ENCODE data around the gene EFCAB8. TPM values are rescaled to one million over a fixed set of nuclear protein-coding genes. Genes with fewer than 3 reads are reported as not detected.
A peak's percentile ranks its signal among the peaks of the same experiment; 100 is the strongest.
"Not testable (repeated sequence)": the region's sequence is repeated elsewhere in the genome, so short reads cannot be mapped to it uniquely, and the experiment has no call there.

Gene EFCAB8
- total RNA-seq, 1 donor from 2014 or later = 0.32 TPM

DNA sequence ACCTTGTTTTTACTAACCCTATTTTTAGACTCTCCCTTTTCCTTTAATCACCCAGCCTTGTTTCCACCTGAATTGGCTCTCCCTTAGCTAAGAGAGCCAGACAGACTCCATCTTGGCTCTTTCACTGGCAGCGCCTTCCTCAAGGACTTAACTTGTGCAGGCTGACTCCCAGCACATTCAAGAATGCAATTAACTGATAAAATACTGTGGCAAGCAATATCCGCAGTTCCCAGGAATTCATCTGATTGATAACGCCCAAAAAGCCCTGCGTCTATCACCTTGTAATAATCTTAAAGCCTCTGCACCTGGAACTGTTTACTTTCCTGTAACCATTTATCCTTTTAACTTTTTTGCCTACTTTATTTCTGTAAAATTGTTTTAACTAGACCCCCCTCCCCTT lies 116.4 kb downstream of the EFCAB8 start:
- H3K36me3 Mint-ChIP-seq (ENCODE audit: low read depth); H3K4me1 Mint-ChIP-seq (ENCODE audit: low read depth); H3K27ac Mint-ChIP-seq (ENCODE audit: unreplicated experiment); H3K4me3 Mint-ChIP-seq (ENCODE audit: unreplicated experiment); H3K27me3 Mint-ChIP-seq (ENCODE audit: low read depth); DNase-seq (ENCODE audit: low spot score); H3K9me3 Mint-ChIP-seq (ENCODE audit: low read depth): not testable (repeated sequence)

DNA sequence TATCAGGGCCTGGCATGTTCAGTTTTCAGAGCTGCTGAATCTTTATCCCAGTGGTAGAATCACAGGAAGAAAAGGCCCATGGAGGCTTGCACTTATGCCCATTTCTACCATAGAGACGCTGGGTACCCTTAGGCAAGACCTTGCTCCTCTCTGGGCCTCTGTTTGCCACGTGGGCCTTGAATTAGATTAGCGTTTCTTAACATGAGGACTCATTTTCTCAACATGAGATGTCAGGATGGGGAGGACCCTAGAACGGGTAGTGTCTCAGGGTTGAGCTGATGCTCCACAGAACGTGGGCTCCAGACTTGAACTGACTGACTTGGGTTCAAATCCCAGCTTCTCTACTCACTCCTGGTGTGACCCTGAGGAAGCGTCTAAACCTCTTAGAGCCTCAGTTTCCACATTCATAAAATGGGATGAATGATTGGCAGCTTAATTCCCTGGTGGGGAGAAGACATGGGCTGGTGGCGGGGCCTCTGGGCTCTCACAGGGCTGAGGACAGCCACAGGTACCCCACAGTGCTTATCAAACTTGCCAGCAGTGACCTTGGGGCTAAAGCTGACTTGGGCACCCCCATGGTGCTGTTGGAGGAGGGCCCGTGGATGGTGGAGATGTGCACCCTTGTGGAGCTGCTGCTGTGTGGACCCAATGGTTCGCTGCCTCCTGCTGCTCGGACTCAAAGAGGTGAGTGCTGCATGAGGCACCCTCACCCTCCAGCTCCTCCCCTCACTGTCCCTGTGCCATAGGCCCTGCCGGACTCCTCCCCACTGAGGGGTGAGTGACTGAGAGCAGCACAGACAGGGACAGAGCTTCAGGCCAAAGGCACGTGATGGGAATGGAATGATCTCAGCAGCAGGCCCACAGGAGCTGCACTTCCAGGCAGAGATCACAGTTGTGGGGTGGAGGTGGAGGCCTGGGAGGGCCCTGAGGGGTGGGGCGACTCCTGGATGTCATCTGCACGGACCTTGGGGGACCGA lies 117.3 kb downstream of the EFCAB8 start:
- TF ChIP-seq, protein P1, sequence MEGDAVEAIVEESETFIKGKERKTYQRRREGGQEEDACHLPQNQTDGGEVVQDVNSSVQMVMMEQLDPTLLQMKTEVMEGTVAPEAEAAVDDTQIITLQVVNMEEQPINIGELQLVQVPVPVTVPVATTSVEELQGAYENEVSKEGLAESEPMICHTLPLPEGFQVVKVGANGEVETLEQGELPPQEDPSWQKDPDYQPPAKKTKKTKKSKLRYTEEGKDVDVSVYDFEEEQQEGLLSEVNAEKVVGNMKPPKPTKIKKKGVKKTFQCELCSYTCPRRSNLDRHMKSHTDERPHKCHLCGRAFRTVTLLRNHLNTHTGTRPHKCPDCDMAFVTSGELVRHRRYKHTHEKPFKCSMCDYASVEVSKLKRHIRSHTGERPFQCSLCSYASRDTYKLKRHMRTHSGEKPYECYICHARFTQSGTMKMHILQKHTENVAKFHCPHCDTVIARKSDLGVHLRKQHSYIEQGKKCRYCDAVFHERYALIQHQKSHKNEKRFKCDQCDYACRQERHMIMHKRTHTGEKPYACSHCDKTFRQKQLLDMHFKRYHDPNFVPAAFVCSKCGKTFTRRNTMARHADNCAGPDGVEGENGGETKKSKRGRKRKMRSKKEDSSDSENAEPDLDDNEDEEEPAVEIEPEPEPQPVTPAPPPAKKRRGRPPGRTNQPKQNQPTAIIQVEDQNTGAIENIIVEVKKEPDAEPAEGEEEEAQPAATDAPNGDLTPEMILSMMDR (IDR thresholded peaks at IDR 0.05) = no peak
- H3K27ac Mint-ChIP-seq (ENCODE audit: unreplicated experiment) = no peak overlapping the region
- peaks cover 6% of the 10 kb centered on the region for H3K9me3 Mint-ChIP-seq (ENCODE audit: low read depth)
- peaks cover 12% of the 10 kb centered on the region for H3K27me3 Mint-ChIP-seq (ENCODE audit: low read depth)
- no peaks in the 10 kb centered on the region for H3K4me1 Mint-ChIP-seq (ENCODE audit: low read depth)
- peak; percentile 65 for DNase-seq (ENCODE audit: low spot score)
- H3K36me3 Mint-ChIP-seq (ENCODE audit: low read depth) = no peaks in the 10 kb centered on the region
- no peak overlapping the region for H3K4me3 Mint-ChIP-seq (ENCODE audit: unreplicated experiment)

DNA sequence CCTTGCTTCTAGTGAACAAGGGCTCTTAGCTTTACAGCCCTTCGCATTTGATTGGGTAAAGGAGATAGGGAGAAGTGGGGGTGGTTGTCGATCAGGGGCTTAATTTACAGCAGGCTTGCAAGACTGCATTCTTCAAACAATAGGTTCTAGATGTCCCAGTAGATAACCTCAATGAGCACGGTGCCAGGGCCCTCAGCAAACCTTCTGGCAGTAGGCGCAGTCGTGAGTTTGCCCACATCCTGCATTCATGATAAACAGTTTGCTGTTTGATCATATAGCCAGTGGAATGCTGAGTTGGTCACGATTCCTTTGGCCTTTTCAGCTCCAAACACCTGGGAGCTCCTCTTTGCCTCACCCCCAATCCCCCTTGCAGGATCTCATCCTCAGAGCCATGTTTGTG lies 118.0 kb downstream of the EFCAB8 start:
- Mint-ChIP-seq H3K27me3 (ENCODE audit: low read depth) (peaks cover 14% of the 10 kb centered on the region), H3K4me1 (ENCODE audit: low read depth) (no peaks in the 10 kb centered on the region), H3K4me3 (ENCODE audit: unreplicated experiment) (no peak overlapping the region), H3K36me3 (ENCODE audit: low read depth) (no peaks in the 10 kb centered on the region), H3K27ac (ENCODE audit: unreplicated experiment) (no peak overlapping the region), H3K9me3 (ENCODE audit: low read depth) (peaks cover 6% of the 10 kb centered on the region)
- TF ChIP-seq, protein P1 (IDR thresholded peaks at IDR 0.05) = no peak
- DNase-seq (ENCODE audit: low spot score) = no peak

DNA sequence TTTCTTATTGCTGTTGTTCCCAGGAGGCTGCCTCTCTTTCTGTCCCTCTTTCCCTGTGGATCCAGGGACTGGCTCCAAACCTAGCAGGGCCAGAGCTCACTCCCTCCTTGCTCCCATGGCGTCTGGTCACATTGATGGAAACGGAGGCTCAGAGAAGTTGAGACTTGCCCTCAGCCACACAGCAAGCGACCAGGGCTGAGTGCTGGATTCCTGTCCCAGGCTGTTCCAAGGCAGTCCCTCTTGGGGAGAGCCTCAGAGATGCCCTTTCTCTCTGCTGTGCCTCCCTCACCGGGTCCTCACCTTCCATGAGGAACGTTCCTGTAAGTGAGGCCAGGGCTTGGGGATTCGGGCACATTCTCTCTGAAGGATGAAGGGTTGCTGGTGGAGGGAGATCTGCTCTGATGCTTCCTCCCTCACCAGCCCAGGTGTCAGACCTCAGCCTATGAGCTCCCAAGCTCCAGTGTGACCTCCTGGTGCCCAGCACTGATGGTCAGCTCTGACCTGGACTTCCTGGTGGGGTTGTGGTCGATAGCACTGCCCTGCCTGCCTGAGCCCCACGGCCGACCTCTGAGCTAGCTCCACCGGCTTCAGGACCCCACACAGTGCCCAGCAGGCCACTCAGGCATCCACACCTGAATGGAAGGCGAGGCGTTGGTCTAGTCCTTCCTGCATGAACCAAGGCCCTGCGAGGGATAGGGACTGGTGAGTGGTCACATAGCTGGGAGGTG lies 118.7 kb downstream of the EFCAB8 start:
- DNase-seq (ENCODE audit: low spot score) = peak; percentile 75
- TF ChIP-seq, protein P1 (IDR thresholded peaks at IDR 0.05) = no peak
- peaks cover 6% of the 10 kb centered on the region for H3K9me3 Mint-ChIP-seq (ENCODE audit: low read depth)
- H3K27ac Mint-ChIP-seq (ENCODE audit: unreplicated experiment) = no peak overlapping the region
- peaks cover 16% of the 10 kb centered on the region for H3K27me3 Mint-ChIP-seq (ENCODE audit: low read depth)
- no peaks in the 10 kb centered on the region for H3K36me3 Mint-ChIP-seq (ENCODE audit: low read depth)
- no peaks in the 10 kb centered on the region for H3K4me1 Mint-ChIP-seq (ENCODE audit: low read depth)
- H3K4me3 Mint-ChIP-seq (ENCODE audit: unreplicated experiment) = no peak overlapping the region

DNA sequence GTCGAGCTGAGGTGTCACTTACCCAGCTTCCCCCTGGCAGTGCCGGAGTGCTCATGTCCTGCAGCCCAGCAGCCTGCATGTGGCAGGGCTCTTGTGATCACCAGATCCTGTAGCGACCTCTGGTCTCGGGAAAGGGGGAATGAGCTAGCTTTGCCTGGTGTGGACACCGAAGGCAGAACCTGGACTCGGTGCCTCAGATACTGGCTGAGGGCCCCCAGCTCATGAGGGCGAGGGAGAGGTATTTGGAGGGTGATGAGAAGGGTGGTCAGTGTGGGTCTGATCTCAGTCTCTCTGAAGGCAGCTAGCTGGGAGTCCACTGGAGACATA lies 119.2 kb downstream of the EFCAB8 start:
- Mint-ChIP-seq H3K36me3 (ENCODE audit: low read depth) (no peaks in the 10 kb centered on the region), H3K27ac (ENCODE audit: unreplicated experiment) (no peak overlapping the region), H3K4me3 (ENCODE audit: unreplicated experiment) (no peak overlapping the region), H3K4me1 (ENCODE audit: low read depth) (no peaks in the 10 kb centered on the region), H3K9me3 (ENCODE audit: low read depth) (peaks cover 6% of the 10 kb centered on the region), H3K27me3 (ENCODE audit: low read depth) (peaks cover 16% of the 10 kb centered on the region)
- no peak for DNase-seq (ENCODE audit: low spot score)
- TF ChIP-seq, protein P1 (IDR thresholded peaks at IDR 0.05) = no peak
